Spleen (tissue), 13 donors: Measurements from ENCODE around the gene POU6F2. TPM values are rescaled to one million over a fixed set of nuclear protein-coding genes. Genes with fewer than 3 reads are reported as not detected.
A peak's percentile ranks its signal among the peaks of the same experiment; 100 is the strongest.

Source experiments
- DNase-seq: peaks from one replicate; pipeline ENCODE4 v3.0.0-alpha.2; 2020
- H3K27ac ChIP-seq, 8 donors: fragments of 200-600 bp; sonication (generic) in 7 of 8; 1 replicate in 4 of 8; 2 replicates in 4 of 8; pipeline versions ENCODE4 v1.5.0 to v1.8.0; 2016 to 2021; ENCODE audit warnings: inconsistent platforms in 4 of 8, mild to moderate bottlenecking in 4 of 8, moderate library complexity in 1 of 8
- H3K27me3 ChIP-seq, 7 donors: fragments of 200-600 bp; sonication (generic) in 6 of 7; replicated peaks in 1 of 7; 1 replicate in 4 of 7; 2 replicates in 3 of 7; pipeline versions ENCODE4 v1.5.0 to v1.8.0; 2016 to 2021; ENCODE audit warnings: inconsistent platforms in 3 of 7, mild to moderate bottlenecking in 1 of 7
- H3K36me3 ChIP-seq, 6 donors: fragments of 200-600 bp; sonication (generic) in 5 of 6; 1 replicate in 4 of 6; 2 replicates in 2 of 6; pipeline versions ENCODE4 v1.5.0 to v1.8.0; 2016 to 2021; ENCODE audit warnings: inconsistent platforms in 2 of 6
- H3K4me1 ChIP-seq, 6 donors: fragments of 200-600 bp; sonication (generic) in 5 of 6; 1 replicate in 3 of 6; 2 replicates in 3 of 6; pipeline versions ENCODE4 v1.5.0 to v1.8.0; 2016 to 2021; ENCODE audit warnings: inconsistent platforms in 3 of 6
- H3K4me3 ChIP-seq, 8 donors: fragments of 200-600 bp; sonication (generic) in 7 of 8; 1 replicate in 4 of 8; 2 replicates in 4 of 8; pipeline versions ENCODE4 v1.5.0 to v1.8.0; 2016 to 2021; ENCODE audit warnings: inconsistent platforms in 4 of 8, mild to moderate bottlenecking in 4 of 8, moderate library complexity in 2 of 8
- H3K9me3 ChIP-seq, 8 donors: fragments of 200-600 bp; sonication (generic) in 7 of 8; 1 replicate in 4 of 8; 2 replicates in 4 of 8; pipeline versions ENCODE4 v1.5.0 to v1.8.0; 2016 to 2021; ENCODE audit warnings: inconsistent platforms in 4 of 8
- POLR2A ChIP-seq, 3 donors: fragments of 450-650 bp; IDR thresholded peaks; one replicate each; pipeline ENCODE4 v1.5.1; 2017; ENCODE audit warnings: antibody characterized with exemption in 3 of 3, mild to moderate bottlenecking in 1 of 3
- POLR2AphosphoS5 ChIP-seq, 3 donors: sonication (generic); formaldehyde crosslinking; IDR thresholded peaks; one replicate each; pipeline ENCODE4 v1.5.1; 2017; ENCODE audit warnings: antibody characterized with exemption in 3 of 3
- WGBS, 5 donors: extraction: QIAGEN DNeasy Blood & Tissue Kit in 3 of 5; methylation state at CpG; one replicate each; pipeline versions ENCODE4 v1.1.5 to v1.1.7; 2013 to 2018; 5-methylcytosine and 5-hydroxymethylcytosine counted together
- intact Hi-C: fragments of 100-400 bp; cut with DNase I; formaldehyde crosslinking; loops from one replicate; pipeline ENCODE4 v1.15.0; 2023; ENCODE audit warnings: low total_unique reads
- long read RNA-seq, 2 donors: transcript quantifications; one replicate each; lab custom pipeline, GENCODE V29; 2026
- polyA plus RNA-seq, 3 donors: library from polyadenylated mRNA; stranded (reverse); fragments of 200-250 nt; gene quantifications; one replicate each; pipeline ENCODE4 v1.2.1, GENCODE V29; 2013
- total RNA-seq, 7 donors: library from RNA; depleted of rRNA in 3 of 7; stranded (reverse); fragments of >200 nt in 3 of 7; fragmentation: NEBNext Ultra II Directional in 4 of 7; extraction: Animal tissue kit (Norgen Biotek cat#: 25700) in 4 of 7; gene quantifications; one replicate each; pipeline versions ENCODE4 v1.1.0 to v1.2.1, GENCODE V29; 2016 to 2021
- TF ChIP-seq, protein P1 (sequence below), 11 experiments: fragments of 200-600 bp in 7 of 11; fragments of 450-650 bp in 4 of 11; sonication (generic) in 4 of 11; IDR thresholded peaks in 8 of 11; conservative IDR thresholded peaks in 3 of 11; 1 replicate in 7 of 11; 2 replicates in 4 of 11; pipeline versions ENCODE4 v1.4.0 to v1.8.0; 2016 to 2021; ENCODE audit warnings: antibody characterized with exemption in 11 of 11, inconsistent platforms in 4 of 11, mild to moderate bottlenecking in 1 of 11
- donor health status: healthy with polysubstance abuse.
- donor health status: DM: no; HTN: no; CAD: no; lungs with moderate emphysema.
- donor health status: DM: no; HTN: no; CAD: no.
- donor health status: Bipolar disorder and iron deficiency.
- donor health status: healthy.
- donor health status: DM: no; HTN: no; CAD: no.
- donor health status: DM: yes; HTN: yes; CAD: no.

Gene POU6F2, protein sequence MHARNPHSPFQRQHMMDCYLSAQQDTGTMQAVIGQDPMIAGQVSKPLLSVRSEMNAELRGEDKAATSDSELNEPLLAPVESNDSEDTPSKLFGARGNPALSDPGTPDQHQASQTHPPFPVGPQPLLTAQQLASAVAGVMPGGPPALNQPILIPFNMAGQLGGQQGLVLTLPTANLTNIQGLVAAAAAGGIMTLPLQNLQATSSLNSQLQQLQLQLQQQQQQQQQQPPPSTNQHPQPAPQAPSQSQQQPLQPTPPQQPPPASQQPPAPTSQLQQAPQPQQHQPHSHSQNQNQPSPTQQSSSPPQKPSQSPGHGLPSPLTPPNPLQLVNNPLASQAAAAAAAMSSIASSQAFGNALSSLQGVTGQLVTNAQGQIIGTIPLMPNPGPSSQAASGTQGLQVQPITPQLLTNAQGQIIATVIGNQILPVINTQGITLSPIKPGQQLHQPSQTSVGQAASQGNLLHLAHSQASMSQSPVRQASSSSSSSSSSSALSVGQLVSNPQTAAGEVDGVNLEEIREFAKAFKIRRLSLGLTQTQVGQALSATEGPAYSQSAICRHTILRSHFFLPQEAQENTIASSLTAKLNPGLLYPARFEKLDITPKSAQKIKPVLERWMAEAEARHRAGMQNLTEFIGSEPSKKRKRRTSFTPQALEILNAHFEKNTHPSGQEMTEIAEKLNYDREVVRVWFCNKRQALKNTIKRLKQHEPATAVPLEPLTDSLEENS
- total RNA-seq (under 1 TPM in 2 of 7 donors, not detected in 5; 0.23 to 0.54 TPM), polyA plus RNA-seq (under 1 TPM in 1 of 3 donors, not detected in 2; 0.04 TPM)
- long read RNA-seq, donor 1: 0 reads
- long read RNA-seq, donor 2: 0 reads

DNA sequence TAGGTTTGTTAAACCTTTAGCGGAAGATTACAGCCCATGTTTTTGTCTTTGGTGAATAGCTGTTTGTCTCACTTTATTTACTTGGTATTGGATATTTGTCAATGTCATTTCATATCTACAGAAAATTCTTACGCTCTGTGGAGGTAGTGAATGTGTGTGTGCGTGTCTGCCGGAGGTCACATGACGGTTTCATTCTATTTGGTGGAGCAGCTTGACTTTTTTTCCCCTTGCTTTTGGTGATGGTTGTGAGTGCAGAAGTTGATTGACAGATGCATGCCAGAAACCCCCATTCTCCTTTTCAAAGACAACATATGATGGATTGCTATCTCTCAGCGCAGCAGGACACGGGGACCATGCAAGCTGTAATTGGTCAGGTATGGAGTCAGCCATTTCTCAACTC lies at the start of gene POU6F2:
POU6F2 (plus strand) TSS at position 225 of the 400 bp plus-strand sequence; CDS start at position 270, 45 bp downstream.
- Histone ChIP-seq H3K27ac (no peak within 1 kb of the TSS), H3K4me1 (peaks cover 0 to 7% (median 0%) of the 10 kb centered on the region in 6 donors), H3K27me3 (peaks cover 5 to 80% (median 36%) of the 10 kb centered on the region in 7 donors), H3K9me3 (no peaks in the 10 kb centered on the region), H3K4me3 (no peak within 1 kb of the TSS), H3K36me3 (no peaks in the 10 kb centered on the region)
- 85 to 91% (median 87%) methylated on average over 7 of the region's 7 CpGs for WGBS, 5 donors
- no peak for DNase-seq
- intact Hi-C loops: no loop called here
- no peak for TF ChIP-seq POLR2A (IDR thresholded peaks at IDR 0.05)
- TF ChIP-seq, protein P1, sequence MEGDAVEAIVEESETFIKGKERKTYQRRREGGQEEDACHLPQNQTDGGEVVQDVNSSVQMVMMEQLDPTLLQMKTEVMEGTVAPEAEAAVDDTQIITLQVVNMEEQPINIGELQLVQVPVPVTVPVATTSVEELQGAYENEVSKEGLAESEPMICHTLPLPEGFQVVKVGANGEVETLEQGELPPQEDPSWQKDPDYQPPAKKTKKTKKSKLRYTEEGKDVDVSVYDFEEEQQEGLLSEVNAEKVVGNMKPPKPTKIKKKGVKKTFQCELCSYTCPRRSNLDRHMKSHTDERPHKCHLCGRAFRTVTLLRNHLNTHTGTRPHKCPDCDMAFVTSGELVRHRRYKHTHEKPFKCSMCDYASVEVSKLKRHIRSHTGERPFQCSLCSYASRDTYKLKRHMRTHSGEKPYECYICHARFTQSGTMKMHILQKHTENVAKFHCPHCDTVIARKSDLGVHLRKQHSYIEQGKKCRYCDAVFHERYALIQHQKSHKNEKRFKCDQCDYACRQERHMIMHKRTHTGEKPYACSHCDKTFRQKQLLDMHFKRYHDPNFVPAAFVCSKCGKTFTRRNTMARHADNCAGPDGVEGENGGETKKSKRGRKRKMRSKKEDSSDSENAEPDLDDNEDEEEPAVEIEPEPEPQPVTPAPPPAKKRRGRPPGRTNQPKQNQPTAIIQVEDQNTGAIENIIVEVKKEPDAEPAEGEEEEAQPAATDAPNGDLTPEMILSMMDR (IDR thresholded peaks at IDR 0.05 in 8 of 11, conservative IDR thresholded peaks at IDR 0.05 in 3 of 11): no peak
- no peak for TF ChIP-seq POLR2AphosphoS5 (IDR thresholded peaks at IDR 0.05)

DNA sequence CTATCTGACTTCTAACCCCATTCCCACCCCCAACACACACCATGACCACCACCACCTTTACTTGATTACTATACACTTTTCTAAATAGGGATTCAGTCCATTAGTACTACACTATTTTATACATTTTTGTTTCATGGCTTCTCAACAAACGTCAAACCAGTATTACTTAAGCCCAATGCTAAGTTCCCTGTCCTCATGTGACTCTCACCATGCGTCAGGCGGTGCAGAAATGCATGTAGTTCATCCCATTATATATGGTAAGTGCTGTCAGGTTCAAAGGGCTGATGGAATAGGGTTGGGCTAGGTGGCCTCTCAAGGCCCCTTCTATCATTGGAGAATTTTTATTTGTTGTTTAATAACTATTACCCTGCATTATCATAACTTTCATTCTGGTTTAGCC lies 49.2 kb upstream of the POU6F2 start:
- Histone ChIP-seq H3K4me1 (no peaks in the 10 kb centered on the region), H3K4me3 (no peak overlapping the region), H3K9me3 (no peaks in the 10 kb centered on the region), H3K36me3 (no peaks in the 10 kb centered on the region), H3K27ac (no peak overlapping the region), H3K27me3 (no peaks in the 10 kb centered on the region)
- 82 to 92% (median 84%) methylated on average over 3 of the region's 3 CpGs for WGBS, 5 donors
- TF ChIP-seq, protein P1 (IDR thresholded peaks at IDR 0.05 in 8 of 11, conservative IDR thresholded peaks at IDR 0.05 in 3 of 11): no peak
- TF ChIP-seq POLR2A (IDR thresholded peaks at IDR 0.05) (no peak), POLR2AphosphoS5 (IDR thresholded peaks at IDR 0.05) (no peak)
- no peak for DNase-seq
- intact Hi-C loops: no loop called here

DNA sequence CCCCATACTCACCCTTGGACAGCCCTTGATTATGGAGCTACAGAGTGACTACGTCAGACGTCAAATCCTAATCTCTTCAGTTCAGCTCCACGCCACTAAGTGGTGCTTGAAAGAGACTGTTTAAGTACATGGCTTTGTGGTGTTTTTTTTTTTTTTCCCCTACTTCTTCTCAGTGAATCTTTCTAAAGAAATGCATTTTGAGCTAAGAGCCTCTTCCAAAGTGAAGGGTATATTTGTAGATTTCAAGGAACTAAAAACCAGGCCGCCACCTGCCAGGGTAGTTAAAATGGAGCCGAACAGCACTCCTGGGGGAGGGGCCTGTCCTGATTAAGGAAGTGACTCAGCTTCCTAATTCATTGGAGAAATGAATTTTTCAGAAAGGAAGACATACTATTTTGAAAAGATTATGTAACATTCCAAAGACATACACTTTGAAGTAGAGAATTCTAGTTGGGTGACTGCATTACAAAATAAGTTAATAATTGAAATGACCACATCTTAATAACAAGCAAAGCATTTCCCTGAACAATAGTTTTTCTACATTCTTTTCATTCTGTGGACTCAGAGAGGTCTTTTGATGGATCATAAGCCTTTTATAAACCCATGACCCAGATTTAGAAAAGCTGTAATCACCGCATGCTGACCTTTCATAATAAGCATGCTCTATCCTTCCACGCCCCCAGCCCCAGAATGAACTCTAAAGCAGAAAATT lies 48.1 kb upstream of the POU6F2 start:
- Histone ChIP-seq H3K4me3 (no peak overlapping the region), H3K36me3 (no peaks in the 10 kb centered on the region), H3K27me3 (no peaks in the 10 kb centered on the region), H3K9me3 (no peaks in the 10 kb centered on the region), H3K4me1 (no peaks in the 10 kb centered on the region), H3K27ac (no peak overlapping the region)
- WGBS, 5 donors: 79 to 83% (median 80%) methylated on average over 7 of the region's 7 CpGs
- TF ChIP-seq POLR2A (IDR thresholded peaks at IDR 0.05): no peak
- no peak for TF ChIP-seq POLR2AphosphoS5 (IDR thresholded peaks at IDR 0.05)
- intact Hi-C loops: no loop called here
- no peak for DNase-seq

DNA sequence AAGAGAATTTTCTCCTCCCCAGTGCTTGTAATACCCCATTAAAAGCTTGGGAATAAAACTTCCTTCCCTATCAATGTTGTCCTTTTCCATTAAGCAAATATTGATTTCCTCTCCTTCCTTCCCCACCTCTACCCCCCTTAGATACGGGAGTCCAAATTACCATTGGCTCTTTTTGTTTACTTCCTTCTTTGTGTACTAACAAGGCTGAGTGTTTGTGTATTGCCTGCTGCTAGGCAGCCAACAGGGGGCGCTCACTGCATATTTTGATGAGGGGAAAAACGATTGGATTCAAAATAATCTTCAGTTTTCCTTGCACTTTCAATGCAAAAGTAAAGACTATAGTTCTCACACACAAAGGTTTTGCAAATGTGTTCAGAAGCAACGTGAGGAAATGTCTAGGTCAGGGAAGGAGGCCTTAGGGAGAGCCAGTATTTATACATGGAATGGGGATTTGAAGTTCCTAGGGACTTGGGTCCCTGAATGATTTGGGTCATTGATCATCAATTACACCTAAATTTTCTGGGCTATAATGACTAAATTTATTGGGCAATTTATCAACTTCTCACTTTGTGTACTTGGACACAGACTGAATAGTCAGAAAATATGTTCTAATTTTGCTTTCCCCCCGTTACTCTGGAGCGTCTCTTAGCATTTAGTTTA lies 45.1 kb upstream of the POU6F2 start:
- intact Hi-C loops: no loop called here
- peak; percentile 76 for DNase-seq
- Histone ChIP-seq H3K4me3 (no peak overlapping the region), H3K36me3 (no peaks in the 10 kb centered on the region), H3K4me1 (no peaks in the 10 kb centered on the region), H3K9me3 (no peaks in the 10 kb centered on the region), H3K27me3 (no peaks in the 10 kb centered on the region), H3K27ac (no peak overlapping the region)
- TF ChIP-seq POLR2AphosphoS5 (IDR thresholded peaks at IDR 0.05): no peak
- TF ChIP-seq, protein P1 (IDR thresholded peaks at IDR 0.05 in 8 of 11, conservative IDR thresholded peaks at IDR 0.05 in 3 of 11): peak in 9 of 11 experiments; percentile 30 to 75 (median 66)
- 32 to 39% (median 35%) methylated on average over 6 of the region's 6 CpGs for WGBS, 5 donors
